Nephron progenitor cell (in vitro differentiated cells): ENCODE data around the gene IL17B.

ENCODE experiments used
- DNase-seq: peaks from one replicate; pipeline ENCODE4 v3.0.0; 2021
- H3K27ac Mint-ChIP-seq: 2 replicates; pipeline ENCODE4 v1.8.0; 2021; ENCODE audit warnings: mild to moderate bottlenecking, moderate library complexity, mixed read lengths
- H3K27me3 Mint-ChIP-seq: 2 replicates; pipeline ENCODE4 v1.8.0; 2021; ENCODE audit warnings: mild to moderate bottlenecking, low read depth, mixed read lengths; ENCODE audit not compliant: poor library complexity
- H3K36me3 Mint-ChIP-seq: 2 replicates; pipeline ENCODE4 v1.8.0; 2021; ENCODE audit warnings: low read depth, mixed read lengths
- H3K4me1 Mint-ChIP-seq: 2 replicates; pipeline ENCODE4 v1.8.0; 2021; ENCODE audit warnings: mixed read lengths
- H3K4me3 Mint-ChIP-seq: 2 replicates; pipeline ENCODE4 v1.8.0; 2021; ENCODE audit warnings: mild to moderate bottlenecking, moderate library complexity, mixed read lengths
- H3K9me3 Mint-ChIP-seq: 2 replicates; pipeline ENCODE4 v1.8.0; 2021; ENCODE audit warnings: mild to moderate bottlenecking, moderate library complexity, mixed read lengths
- CTCF ChIP-seq: fragments of 200-600 bp; sonication (generic); IDR thresholded peaks from 2 replicates; pipeline ENCODE4 v1.5.0; 2021; ENCODE audit warnings: antibody characterized with exemption

IL17B gene

GRCh38 chr5:149364719-149365118 is 14.4 kb downstream of the IL17B start:
- H3K27ac Mint-ChIP-seq = no peak overlapping the region
- DNase-seq = no peak
- TF ChIP-seq CTCF = no peak
- peaks cover 7% of the 10 kb centered on the region for H3K27me3 Mint-ChIP-seq
- peaks cover 22% of the 10 kb centered on the region for H3K4me1 Mint-ChIP-seq
- H3K9me3 Mint-ChIP-seq = no peaks in the 10 kb centered on the region
- no peak overlapping the region for H3K4me3 Mint-ChIP-seq
- peaks cover 4% of the 10 kb centered on the region for H3K36me3 Mint-ChIP-seq

GRCh38 chr5:149363936-149364335 is 15.2 kb downstream of the IL17B start:
- H3K4me1 Mint-ChIP-seq = peaks cover 25% of the 10 kb centered on the region
- no peak overlapping the region for H3K27ac Mint-ChIP-seq
- no peak for DNase-seq
- no peak for TF ChIP-seq CTCF
- peaks cover 12% of the 10 kb centered on the region for H3K27me3 Mint-ChIP-seq
- no peaks in the 10 kb centered on the region for H3K9me3 Mint-ChIP-seq
- H3K4me3 Mint-ChIP-seq = no peak overlapping the region
- H3K36me3 Mint-ChIP-seq = peaks cover 4% of the 10 kb centered on the region

GRCh38 chr5:149363358-149363757 is 15.7 kb downstream of the IL17B start:
- H3K9me3 Mint-ChIP-seq = no peaks in the 10 kb centered on the region
- DNase-seq = no peak

GRCh38 chr5:149362541-149362940 is 16.6 kb downstream of the IL17B start:
- Mint-ChIP-seq H3K9me3 (no peaks in the 10 kb centered on the region), H3K36me3 (no peaks in the 10 kb centered on the region), H3K27me3 (peaks cover 12% of the 10 kb centered on the region), H3K27ac (no peak overlapping the region), H3K4me3 (no peak overlapping the region), H3K4me1 (peaks cover 25% of the 10 kb centered on the region)
- no peak for DNase-seq
- no peak for TF ChIP-seq CTCF

More at GRCh38 chr5:149363358-149363757, 15.7 kb downstream of the IL17B start:
- peaks cover 12% of the 10 kb centered on the region for H3K27me3 Mint-ChIP-seq
- no peak overlapping the region for H3K27ac Mint-ChIP-seq
- TF ChIP-seq CTCF = no peak
- no peak overlapping the region for H3K4me3 Mint-ChIP-seq
- peaks cover 2% of the 10 kb centered on the region for H3K36me3 Mint-ChIP-seq
- H3K4me1 Mint-ChIP-seq = peaks cover 30% of the 10 kb centered on the region

GRCh38 chr5:149360272-149360671 is 18.8 kb downstream of the IL17B start:
- Mint-ChIP-seq H3K27ac (no peak overlapping the region), H3K9me3 (no peaks in the 10 kb centered on the region), H3K36me3 (peaks cover 7% of the 10 kb centered on the region), H3K27me3 (peaks cover 12% of the 10 kb centered on the region), H3K4me3 (no peak overlapping the region), H3K4me1 (peaks cover 26% of the 10 kb centered on the region)
- DNase-seq = no peak
- TF ChIP-seq CTCF = no peak

GRCh38 chr5:149358868-149359495 is 20.1 kb downstream of the IL17B start:
- TF ChIP-seq CTCF = no peak

More at GRCh38 chr5:149358868-149359495, 20.1 kb downstream of the IL17B start:
- Mint-ChIP-seq H3K9me3 (no peaks in the 10 kb centered on the region), H3K36me3 (peaks cover 18% of the 10 kb centered on the region), H3K27ac (no peak overlapping the region), H3K4me1 (peaks cover 22% of the 10 kb centered on the region), H3K4me3 (peak overlapping the region; percentile 90), H3K27me3 (peaks cover 12% of the 10 kb centered on the region)
- DNase-seq = no peak
